K562 (cell line): Measurements from ENCODE around the gene ANKFN1.

ENCODE experiments used
- ARHGAP35 ChIP-seq: fragments of 450-650 bp; IDR thresholded peaks from 2 replicates; pipeline ENCODE4 v1.6.1; 2018; ENCODE audit not compliant: partially characterized antibody
- BHLHE40 ChIP-seq: IDR thresholded peaks from 2 replicates; pipeline ENCODE4 v1.6.1; 2011; ENCODE audit warnings: low read length, improper control_type of control experiment
- FIP1L1 ChIP-seq: fragments of 200-400 bp; formaldehyde crosslinking; IDR thresholded peaks from 2 replicates; pipeline ENCODE4 v1.6.1; 2018; ENCODE audit warnings: mild to moderate bottlenecking, low read depth, low read length; ENCODE audit not compliant: poor library complexity, severe bottlenecking
- KAT2B ChIP-seq: IDR thresholded peaks from one replicate; pipeline ENCODE4 v1.6.1; 2012; ENCODE audit warnings: low read depth, mild to moderate bottlenecking, control low read depth, inconsistent platforms, low read length, moderate library complexity
- ZFP36 ChIP-seq: fragments of 150-350 bp; IDR thresholded peaks from 2 replicates; pipeline ENCODE4 v1.6.1; 2018; ENCODE audit warnings: low read length, low read depth; ENCODE audit not compliant: partially characterized antibody
- ZNF354B ChIP-seq: fragments of 250-450 bp; sonication (Bioruptor Pico); IDR thresholded peaks from 2 replicates; pipeline ENCODE4 v1.4.0; 2020
- ZNF785 ChIP-seq: fragments of 250-450 bp; sonication (Bioruptor Pico); IDR thresholded peaks from 2 replicates; pipeline ENCODE4 v1.4.0; 2020; ENCODE audit warnings: mild to moderate bottlenecking
- TF ChIP-seq, protein P1 (sequence below): fragments of 250-450 bp; sonication (Bioruptor Pico); IDR thresholded peaks from 2 replicates; pipeline ENCODE4 v1.8.0; 2022; ENCODE audit warnings: moderate library complexity, mild to moderate bottlenecking, inconsistent platforms

DNA sequence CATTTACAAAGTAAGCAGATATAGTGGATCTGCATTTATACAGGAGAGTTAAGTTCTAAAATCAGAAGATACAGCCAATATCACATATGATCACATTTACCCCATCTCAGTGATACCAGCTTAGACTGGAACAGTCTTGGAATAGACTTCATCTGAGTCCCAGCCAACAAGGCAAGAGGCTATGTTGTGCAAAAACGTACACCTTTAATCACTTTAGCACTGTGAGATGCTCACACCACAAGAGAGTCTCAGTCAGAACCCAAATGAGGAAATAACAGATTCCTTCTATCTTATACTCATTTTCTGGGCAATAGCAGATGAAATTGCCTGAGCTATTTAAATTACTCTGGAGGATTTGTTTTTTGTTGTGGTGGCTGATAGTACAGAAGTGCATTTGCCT, 145.6 kb downstream of the ANKFN1 start:
- TF ChIP-seq ARHGAP35 = no peak
- no peak for TF ChIP-seq ZFP36
- TF ChIP-seq, protein P1, sequence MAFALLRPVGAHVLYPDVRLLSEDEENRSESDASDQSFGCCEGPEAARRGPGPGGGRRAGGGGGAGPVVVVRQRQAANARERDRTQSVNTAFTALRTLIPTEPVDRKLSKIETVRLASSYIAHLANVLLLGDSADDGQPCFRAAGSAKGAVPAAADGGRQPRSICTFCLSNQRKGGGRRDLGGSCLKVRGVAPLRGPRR (CRISPR knock-in tag) = no peak
- no peak for TF ChIP-seq KAT2B
- TF ChIP-seq ZNF785 (CRISPR knock-in tag) = no peak
- no peak for TF ChIP-seq ZNF354B (CRISPR knock-in tag)
- TF ChIP-seq FIP1L1 = no peak
- no peak for TF ChIP-seq BHLHE40
